K562 (cell line): Measurements from ENCODE around the gene SCN4A.

Experiments
- EZH2 ChIP-seq: IDR thresholded peaks from 2 replicates; pipeline ENCODE4 v1.6.1; 2012; ENCODE audit warnings: low read depth, mild to moderate bottlenecking, inconsistent platforms, low read length, borderline replicate concordance
- FOXJ3 ChIP-seq: sonication (generic); formaldehyde crosslinking; IDR thresholded peaks from 2 replicates; pipeline ENCODE4 v1.4.0; 2020; ENCODE audit warnings: mild to moderate bottlenecking, missing genetic modification reagents
- KDM1A ChIP-seq, 2 experiments: fragments of 450-650 bp; IDR thresholded peaks; 2 replicates each; pipeline ENCODE4 v1.6.1; 2016; ENCODE audit warnings: mild to moderate bottlenecking in 2 of 2
- NBN ChIP-seq: fragments of 450-650 bp; IDR thresholded peaks from 2 replicates; pipeline ENCODE4 v1.6.1; 2016; ENCODE audit warnings: low read depth, mild to moderate bottlenecking
- PCBP1 ChIP-seq: fragments of 200-400 bp; formaldehyde crosslinking; IDR thresholded peaks from 2 replicates; pipeline ENCODE4 v1.6.1; 2018; ENCODE audit warnings: mild to moderate bottlenecking, low read depth, low read length; ENCODE audit not compliant: poor library complexity, severe bottlenecking
- ZNF766 ChIP-seq: fragments of 200-800 bp; sonication (Bioruptor generic); conservative IDR thresholded peaks from 2 replicates; pipeline ENCODE4 v1.6.1; 2016; ENCODE audit warnings: missing genetic modification characterization, missing compliant biosample characterization
- TF ChIP-seq, protein P1 (sequence below): sonication (generic); formaldehyde crosslinking; IDR thresholded peaks from 2 replicates; pipeline ENCODE4 v1.9.0; 2022; ENCODE audit warnings: mild to moderate bottlenecking, missing genetic modification reagents
- TF ChIP-seq, protein P2 (sequence below): sonication (generic); formaldehyde crosslinking; IDR thresholded peaks from 2 replicates; pipeline ENCODE4 v1.8.0; 2022; ENCODE audit warnings: missing genetic modification reagents, mild to moderate bottlenecking, borderline replicate concordance
- TF ChIP-seq, protein P3 (sequence below), 2 experiments: IDR thresholded peaks; 2 replicates each; pipeline ENCODE4 v1.6.1; 2011; ENCODE audit warnings: borderline replicate concordance in 1 of 2, control low read depth in 1 of 2, low read depth in 1 of 2, low read length in 1 of 2, mild to moderate bottlenecking in 1 of 2, mixed read lengths in 1 of 2, moderate library complexity in 1 of 2; ENCODE audit not compliant: insufficient read depth in 1 of 2, insufficient read length in 1 of 2, poor library complexity in 1 of 2, severe bottlenecking in 1 of 2; ENCODE audit errors: extremely low read depth in 1 of 2
- TF ChIP-seq, protein P4 (sequence below), 3 experiments: IDR thresholded peaks in 2 of 3; conservative IDR thresholded peaks in 1 of 3; 2 replicates each; pipeline ENCODE4 v1.5.1; 2011 to 2012; ENCODE audit warnings: low read length in 3 of 3, mild to moderate bottlenecking in 3 of 3, control low read depth in 2 of 3, improper control_type of control experiment in 1 of 3, inconsistent platforms in 1 of 3, low read depth in 1 of 3, mixed read lengths in 1 of 3, moderate library complexity in 1 of 3; ENCODE audit not compliant: insufficient read depth in 2 of 3
- TF ChIP-seq, protein P5 (sequence below), 2 experiments: IDR thresholded peaks; 2 replicates each; pipeline ENCODE4 v1.6.1; 2012; ENCODE audit warnings: improper control_type of control experiment in 2 of 2, low read depth in 2 of 2, low read length in 2 of 2, borderline replicate concordance in 1 of 2

DNA sequence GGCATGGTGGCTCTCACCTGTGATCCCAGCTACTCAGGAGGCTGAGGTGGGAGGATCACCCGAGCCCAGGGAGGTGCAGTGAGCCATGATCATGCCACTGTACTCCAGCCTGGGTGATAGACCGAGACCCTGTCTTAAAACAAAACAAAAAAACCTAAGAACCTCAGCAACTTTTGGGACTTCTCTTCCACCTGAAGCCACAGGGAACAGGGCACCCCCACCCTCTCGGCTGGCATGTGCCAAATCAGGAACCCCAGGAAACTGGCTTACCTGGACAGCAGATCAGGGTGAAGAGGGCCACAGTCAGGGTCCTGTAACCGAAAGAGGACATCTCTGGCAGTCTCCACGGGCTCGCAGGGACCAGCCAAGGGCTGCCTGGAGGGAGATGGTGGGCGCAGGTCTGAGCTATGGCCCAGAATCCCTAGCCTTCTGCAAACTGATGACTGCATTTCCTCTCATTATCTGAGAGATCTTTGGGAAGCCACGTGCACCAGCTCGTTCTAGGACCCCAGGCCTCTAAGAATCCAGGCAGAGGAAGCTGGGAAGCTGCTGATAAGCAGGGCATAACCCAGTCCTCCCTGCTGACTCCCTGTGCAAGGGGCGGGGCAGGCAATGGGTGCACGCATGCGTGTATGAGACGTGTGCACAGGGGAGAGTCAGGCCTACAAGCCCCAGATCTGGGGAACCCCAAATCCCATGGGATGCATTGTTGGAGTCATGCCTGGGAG, 33.8 kb upstream of the SCN4A start:
- TF ChIP-seq PCBP1 (no peak), EZH2 (no peak), KDM1A (IDR thresholded peaks at IDR 0.05) (peak; percentile 74 to 76), FOXJ3 (CRISPR knock-in tag) (no peak), ZNF766 (peak; percentile 67; the same call in 1 of the 2 replicates), NBN (peak; percentile 28; the same call in 1 of the 2 replicates)
- TF ChIP-seq, protein P1, sequence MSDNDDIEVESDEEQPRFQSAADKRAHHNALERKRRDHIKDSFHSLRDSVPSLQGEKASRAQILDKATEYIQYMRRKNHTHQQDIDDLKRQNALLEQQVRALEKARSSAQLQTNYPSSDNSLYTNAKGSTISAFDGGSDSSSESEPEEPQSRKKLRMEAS (CRISPR knock-in tag), result peak; percentile 87
- TF ChIP-seq, protein P2, sequence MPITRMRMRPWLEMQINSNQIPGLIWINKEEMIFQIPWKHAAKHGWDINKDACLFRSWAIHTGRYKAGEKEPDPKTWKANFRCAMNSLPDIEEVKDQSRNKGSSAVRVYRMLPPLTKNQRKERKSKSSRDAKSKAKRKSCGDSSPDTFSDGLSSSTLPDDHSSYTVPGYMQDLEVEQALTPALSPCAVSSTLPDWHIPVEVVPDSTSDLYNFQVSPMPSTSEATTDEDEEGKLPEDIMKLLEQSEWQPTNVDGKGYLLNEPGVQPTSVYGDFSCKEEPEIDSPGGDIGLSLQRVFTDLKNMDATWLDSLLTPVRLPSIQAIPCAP (CRISPR knock-in tag), result no peak
- TF ChIP-seq, protein P3, sequence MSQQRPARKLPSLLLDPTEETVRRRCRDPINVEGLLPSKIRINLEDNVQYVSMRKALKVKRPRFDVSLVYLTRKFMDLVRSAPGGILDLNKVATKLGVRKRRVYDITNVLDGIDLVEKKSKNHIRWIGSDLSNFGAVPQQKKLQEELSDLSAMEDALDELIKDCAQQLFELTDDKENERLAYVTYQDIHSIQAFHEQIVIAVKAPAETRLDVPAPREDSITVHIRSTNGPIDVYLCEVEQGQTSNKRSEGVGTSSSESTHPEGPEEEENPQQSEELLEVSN (IDR thresholded peaks at IDR 0.05; ENCODE audit: borderline replicate concordance in 1 of 2, extremely low read depth in 1 of 2, insufficient read depth in 1 of 2, insufficient read length in 1 of 2, low read depth in 1 of 2, low read length in 1 of 2, poor library complexity in 1 of 2, severe bottlenecking in 1 of 2), result peak; percentile 55 to 76
- TF ChIP-seq, protein P4, sequence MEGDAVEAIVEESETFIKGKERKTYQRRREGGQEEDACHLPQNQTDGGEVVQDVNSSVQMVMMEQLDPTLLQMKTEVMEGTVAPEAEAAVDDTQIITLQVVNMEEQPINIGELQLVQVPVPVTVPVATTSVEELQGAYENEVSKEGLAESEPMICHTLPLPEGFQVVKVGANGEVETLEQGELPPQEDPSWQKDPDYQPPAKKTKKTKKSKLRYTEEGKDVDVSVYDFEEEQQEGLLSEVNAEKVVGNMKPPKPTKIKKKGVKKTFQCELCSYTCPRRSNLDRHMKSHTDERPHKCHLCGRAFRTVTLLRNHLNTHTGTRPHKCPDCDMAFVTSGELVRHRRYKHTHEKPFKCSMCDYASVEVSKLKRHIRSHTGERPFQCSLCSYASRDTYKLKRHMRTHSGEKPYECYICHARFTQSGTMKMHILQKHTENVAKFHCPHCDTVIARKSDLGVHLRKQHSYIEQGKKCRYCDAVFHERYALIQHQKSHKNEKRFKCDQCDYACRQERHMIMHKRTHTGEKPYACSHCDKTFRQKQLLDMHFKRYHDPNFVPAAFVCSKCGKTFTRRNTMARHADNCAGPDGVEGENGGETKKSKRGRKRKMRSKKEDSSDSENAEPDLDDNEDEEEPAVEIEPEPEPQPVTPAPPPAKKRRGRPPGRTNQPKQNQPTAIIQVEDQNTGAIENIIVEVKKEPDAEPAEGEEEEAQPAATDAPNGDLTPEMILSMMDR (IDR thresholded peaks at IDR 0.05 in 2 of 3, conservative IDR thresholded peaks at IDR 0.05 in 1 of 3; ENCODE audit: insufficient read depth in 2 of 3, low read depth in 1 of 3, low read length in 3 of 3), result no peak
- TF ChIP-seq, protein P5, sequence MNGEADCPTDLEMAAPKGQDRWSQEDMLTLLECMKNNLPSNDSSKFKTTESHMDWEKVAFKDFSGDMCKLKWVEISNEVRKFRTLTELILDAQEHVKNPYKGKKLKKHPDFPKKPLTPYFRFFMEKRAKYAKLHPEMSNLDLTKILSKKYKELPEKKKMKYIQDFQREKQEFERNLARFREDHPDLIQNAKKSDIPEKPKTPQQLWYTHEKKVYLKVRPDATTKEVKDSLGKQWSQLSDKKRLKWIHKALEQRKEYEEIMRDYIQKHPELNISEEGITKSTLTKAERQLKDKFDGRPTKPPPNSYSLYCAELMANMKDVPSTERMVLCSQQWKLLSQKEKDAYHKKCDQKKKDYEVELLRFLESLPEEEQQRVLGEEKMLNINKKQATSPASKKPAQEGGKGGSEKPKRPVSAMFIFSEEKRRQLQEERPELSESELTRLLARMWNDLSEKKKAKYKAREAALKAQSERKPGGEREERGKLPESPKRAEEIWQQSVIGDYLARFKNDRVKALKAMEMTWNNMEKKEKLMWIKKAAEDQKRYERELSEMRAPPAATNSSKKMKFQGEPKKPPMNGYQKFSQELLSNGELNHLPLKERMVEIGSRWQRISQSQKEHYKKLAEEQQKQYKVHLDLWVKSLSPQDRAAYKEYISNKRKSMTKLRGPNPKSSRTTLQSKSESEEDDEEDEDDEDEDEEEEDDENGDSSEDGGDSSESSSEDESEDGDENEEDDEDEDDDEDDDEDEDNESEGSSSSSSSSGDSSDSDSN (IDR thresholded peaks at IDR 0.05; ENCODE audit: borderline replicate concordance in 1 of 2, low read depth in 2 of 2, low read length in 2 of 2), result 0 out of 4 replicates have a peak, but pooled peaks of 1 of the 2 experiments have one; percentile 20
